ENCODE data around the gene ZNF423. TPM values are rescaled to one million over a fixed set of nuclear protein-coding genes. Genes with fewer than 3 reads are reported as not detected.

Gene ZNF423
- total RNA-seq, 4 donors from 2014 or later = 0.67 to 3.7 (median 2.2) TPM

DNA sequence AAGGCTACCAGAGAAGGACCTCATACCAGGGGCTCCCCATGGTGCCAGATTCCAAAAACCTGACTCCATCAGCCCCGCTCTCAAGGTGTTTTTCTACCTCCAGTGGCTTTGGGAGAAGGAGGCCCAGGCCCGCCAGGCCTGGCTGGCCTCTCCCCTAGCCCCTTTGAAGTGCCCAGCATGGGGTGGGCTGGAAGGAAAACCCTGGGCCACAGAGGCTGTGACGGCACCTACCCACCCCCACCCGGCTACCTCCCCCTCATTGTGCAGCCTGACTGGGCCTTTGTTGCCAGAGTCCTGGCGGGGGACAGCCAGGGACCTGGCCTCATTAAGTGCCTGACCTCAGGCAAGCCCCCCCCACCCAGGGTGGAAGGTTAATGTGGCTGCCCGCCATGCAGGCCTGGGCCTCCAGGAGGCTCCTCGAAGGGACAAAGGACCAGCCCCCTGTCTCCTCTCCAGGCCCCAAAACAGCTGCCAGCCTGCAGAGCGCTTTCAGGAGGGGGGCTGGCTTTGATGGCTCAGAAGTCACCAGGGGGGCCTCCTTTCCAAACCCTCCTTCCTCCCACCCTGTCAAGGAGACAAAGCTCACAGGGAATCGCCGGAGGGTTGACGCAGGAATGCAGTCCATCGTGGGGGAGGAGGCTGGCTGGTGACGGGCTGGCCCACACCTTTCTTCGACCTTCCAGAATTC, 159.4 kb downstream of the ZNF423 start:
- no peak overlapping the region for H3K4me3 ChIP-seq (ENCODE audit: low read depth, poor library complexity, severe bottlenecking)
- no peak for DNase-seq (ENCODE audit: low spot score in 2 of 2)
- intact Hi-C loops (cut with DNase I; ENCODE audit: low total_unique reads) = no loop called here
- 87 to 89% methylated on average over 11 to 12 of the region's 14 CpGs for WGBS, 2 donors
- TF ChIP-seq, protein P1, sequence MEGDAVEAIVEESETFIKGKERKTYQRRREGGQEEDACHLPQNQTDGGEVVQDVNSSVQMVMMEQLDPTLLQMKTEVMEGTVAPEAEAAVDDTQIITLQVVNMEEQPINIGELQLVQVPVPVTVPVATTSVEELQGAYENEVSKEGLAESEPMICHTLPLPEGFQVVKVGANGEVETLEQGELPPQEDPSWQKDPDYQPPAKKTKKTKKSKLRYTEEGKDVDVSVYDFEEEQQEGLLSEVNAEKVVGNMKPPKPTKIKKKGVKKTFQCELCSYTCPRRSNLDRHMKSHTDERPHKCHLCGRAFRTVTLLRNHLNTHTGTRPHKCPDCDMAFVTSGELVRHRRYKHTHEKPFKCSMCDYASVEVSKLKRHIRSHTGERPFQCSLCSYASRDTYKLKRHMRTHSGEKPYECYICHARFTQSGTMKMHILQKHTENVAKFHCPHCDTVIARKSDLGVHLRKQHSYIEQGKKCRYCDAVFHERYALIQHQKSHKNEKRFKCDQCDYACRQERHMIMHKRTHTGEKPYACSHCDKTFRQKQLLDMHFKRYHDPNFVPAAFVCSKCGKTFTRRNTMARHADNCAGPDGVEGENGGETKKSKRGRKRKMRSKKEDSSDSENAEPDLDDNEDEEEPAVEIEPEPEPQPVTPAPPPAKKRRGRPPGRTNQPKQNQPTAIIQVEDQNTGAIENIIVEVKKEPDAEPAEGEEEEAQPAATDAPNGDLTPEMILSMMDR (IDR thresholded peaks at IDR 0.05) = no peak
- no peak for TF ChIP-seq POLR2A (IDR thresholded peaks at IDR 0.05)

DNA sequence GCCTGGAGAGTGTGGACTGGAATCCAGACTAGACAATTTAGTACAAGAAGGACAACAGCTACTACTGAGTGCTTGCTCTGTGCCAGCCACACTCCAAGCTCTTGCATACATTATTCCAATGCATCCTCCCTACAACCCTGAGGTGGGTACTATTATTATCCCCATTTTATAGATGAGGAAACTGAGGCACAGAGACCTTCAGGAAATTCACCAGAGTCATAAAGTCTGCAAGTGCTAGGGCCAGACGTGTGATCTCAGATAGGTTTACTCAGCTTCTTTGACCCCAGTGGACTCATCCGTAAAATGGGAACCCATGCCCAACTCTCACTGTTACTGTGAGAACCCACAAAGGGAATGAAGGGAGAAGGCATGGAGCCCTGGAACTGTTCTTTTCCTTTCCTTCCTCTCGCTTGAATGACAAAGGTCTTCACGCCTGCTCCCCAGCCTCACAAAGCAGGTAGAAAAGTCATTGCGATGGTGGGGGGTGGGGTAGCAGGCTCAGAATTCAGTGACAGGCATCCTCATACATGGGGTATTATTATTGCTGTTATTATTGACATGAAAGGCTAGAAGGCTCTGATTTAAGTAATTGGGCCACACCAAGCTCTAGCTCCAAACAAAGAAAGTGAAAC, 160.0 kb downstream of the ZNF423 start:
- TF ChIP-seq, protein P1 (IDR thresholded peaks at IDR 0.05) = no peak
- no peak for TF ChIP-seq POLR2A (IDR thresholded peaks at IDR 0.05)
- 97 to 98% methylated on average over 5 of the region's 5 CpGs for WGBS, 2 donors
- DNase-seq (ENCODE audit: low spot score in 2 of 2) = no peak
- intact Hi-C loops (cut with DNase I; ENCODE audit: low total_unique reads) = no loop called here
- no peak overlapping the region for H3K4me3 ChIP-seq (ENCODE audit: low read depth, poor library complexity, severe bottlenecking)

DNA sequence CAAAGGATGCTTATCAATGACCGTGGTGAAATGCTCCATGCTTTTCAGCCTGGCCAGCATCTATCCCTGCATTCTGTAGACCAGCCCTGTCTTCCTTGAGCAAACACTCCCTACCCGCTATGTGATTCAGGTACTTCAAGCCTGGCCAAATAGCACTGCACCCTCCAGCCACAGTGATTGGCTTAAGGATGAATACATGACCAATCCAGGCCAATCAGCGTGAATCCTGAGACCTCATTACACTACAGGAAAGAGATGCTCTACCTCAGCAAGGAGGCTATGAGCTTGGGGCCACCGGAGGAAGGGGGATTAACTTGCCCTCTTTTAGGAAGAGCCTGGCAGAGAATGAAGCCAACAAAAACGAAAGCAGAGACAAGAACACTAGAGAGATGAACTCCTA, 162.5 kb downstream of the ZNF423 start:
- intact Hi-C loops (cut with DNase I; ENCODE audit: low total_unique reads) = no loop called here
- no peak for DNase-seq (ENCODE audit: low spot score in 2 of 2)
- 79 to 83% methylated on average over 5 of the region's 5 CpGs for WGBS, 2 donors
- no peak overlapping the region for H3K4me3 ChIP-seq (ENCODE audit: low read depth, poor library complexity, severe bottlenecking)
- no peak for TF ChIP-seq POLR2A (IDR thresholded peaks at IDR 0.05)
- TF ChIP-seq, protein P1 (IDR thresholded peaks at IDR 0.05) = no peak

DNA sequence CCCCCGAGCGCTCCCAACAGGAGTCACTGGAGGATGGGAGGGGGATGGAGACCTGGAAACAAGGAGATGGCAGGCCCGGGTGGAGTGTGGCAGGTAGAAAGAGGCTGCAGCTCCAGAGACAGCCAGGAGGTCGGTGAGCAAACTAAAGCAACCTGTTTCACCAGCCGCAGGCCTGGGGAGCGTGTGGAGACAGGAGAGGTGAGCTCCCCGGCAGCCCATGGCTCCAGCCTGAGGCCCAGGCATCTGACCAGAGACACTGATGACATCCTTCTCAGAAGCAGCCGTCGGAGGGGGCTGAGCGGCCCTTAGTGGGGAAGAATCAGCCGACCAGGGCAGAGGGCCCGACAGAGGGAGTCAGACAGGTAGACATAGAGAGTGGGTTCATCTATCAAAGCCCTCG, 165.1 kb downstream of the ZNF423 start:
- no peak overlapping the region for H3K4me3 ChIP-seq (ENCODE audit: low read depth, poor library complexity, severe bottlenecking)
- intact Hi-C loops (cut with DNase I; ENCODE audit: low total_unique reads) = no loop called here
- WGBS, 2 donors = 83 to 85% methylated on average over 13 of the region's 13 CpGs
- TF ChIP-seq, protein P1 (IDR thresholded peaks at IDR 0.05) = no peak
- TF ChIP-seq POLR2A (IDR thresholded peaks at IDR 0.05) = no peak
- DNase-seq (ENCODE audit: low spot score in 2 of 2) = no peak

DNA sequence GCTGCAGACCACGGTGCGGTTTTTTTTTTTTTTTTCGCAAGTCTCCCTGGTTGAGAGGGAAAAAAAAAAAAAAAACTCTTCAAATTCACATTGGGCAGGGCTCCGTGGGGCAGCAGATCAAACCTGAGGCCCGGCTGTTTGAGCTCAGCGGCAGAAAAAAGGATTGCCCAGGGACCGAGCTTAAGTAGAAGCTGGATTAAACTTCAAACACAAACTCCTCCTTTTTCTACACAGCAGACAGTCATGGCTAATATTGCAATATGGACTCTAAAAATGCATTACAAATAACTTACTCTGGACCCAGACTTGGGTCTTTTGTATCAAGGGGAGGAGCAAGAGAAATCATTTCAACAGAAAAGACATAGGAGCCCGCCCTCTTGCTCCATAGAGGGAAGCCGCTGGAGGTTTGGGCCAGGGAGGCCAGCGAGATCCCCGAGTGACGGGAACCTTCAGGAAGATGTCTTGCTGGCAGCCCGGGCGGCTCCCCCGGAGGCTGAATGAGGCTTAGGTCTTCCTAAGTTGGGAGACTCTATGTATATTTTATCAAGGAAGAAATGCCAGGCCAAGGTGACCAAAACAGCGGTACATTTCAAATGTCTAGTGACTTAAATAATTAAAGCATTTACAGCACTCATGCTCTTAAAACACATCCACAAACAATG, 167.7 kb downstream of the ZNF423 start:
- TF ChIP-seq, protein P1 (IDR thresholded peaks at IDR 0.05) = no peak
- no peak for TF ChIP-seq POLR2A (IDR thresholded peaks at IDR 0.05)
- intact Hi-C loops (cut with DNase I; ENCODE audit: low total_unique reads) = no loop called here
- no peak for DNase-seq (ENCODE audit: low spot score in 2 of 2)
- no peak overlapping the region for H3K4me3 ChIP-seq (ENCODE audit: low read depth, poor library complexity, severe bottlenecking)
- WGBS, 2 donors = 89 to 90% methylated on average over 16 of the region's 16 CpGs

Data from lower leg skin (tissue), 4 donors.